MM.1S (cell line): ENCODE data around the gene PAK2.
"Not testable (repeated sequence)": the region's sequence is repeated elsewhere in the genome, so short reads cannot be mapped to it uniquely, and the experiment has no call there.

ENCODE experiments used
- DNase-seq: peaks from one replicate; pipeline ENCODE4 v3.0.0-alpha.2; 2015
- H2AFZ ChIP-seq: fragments of 300-600 bp; sonication (generic); 2 replicates; pipeline ENCODE4 v1.6.0; 2016; ENCODE audit warnings: antibody characterized with exemption, low read length
- H3F3A ChIP-seq: fragments of 300-600 bp; sonication (generic); 2 replicates; pipeline ENCODE4 v1.6.1; 2016; ENCODE audit warnings: mild to moderate bottlenecking, antibody characterized with exemption, low read length, moderate library complexity, mixed read lengths; ENCODE audit not compliant: insufficient read depth
- H3K27ac ChIP-seq: fragments of 300-600 bp; sonication (generic); 2 replicates; pipeline ENCODE4 v1.5.1; 2016; ENCODE audit warnings: mild to moderate bottlenecking, low read length
- H3K27me3 ChIP-seq: fragments of 300-600 bp; sonication (generic); replicated peaks from 2 replicates; pipeline ENCODE4 v1.6.0; 2016; ENCODE audit warnings: low read length; ENCODE audit not compliant: insufficient read depth
- H3K36me3 ChIP-seq: fragments of 300-600 bp; sonication (generic); replicated peaks from 2 replicates; pipeline ENCODE4 v1.6.1; 2016; ENCODE audit warnings: mild to moderate bottlenecking, low read length, mixed read lengths; ENCODE audit not compliant: insufficient read depth
- H3K4me1 ChIP-seq: fragments of 300-600 bp; sonication (generic); 2 replicates; pipeline ENCODE4 v1.6.1; 2016; ENCODE audit warnings: low read length, mixed read lengths
- H3K4me2 ChIP-seq: fragments of 300-600 bp; sonication (generic); 2 replicates; pipeline ENCODE4 v1.6.0; 2016; ENCODE audit warnings: low read depth, low read length
- H3K4me3 ChIP-seq: fragments of 300-600 bp; sonication (generic); 2 replicates; pipeline ENCODE4 v1.5.1; 2016; ENCODE audit warnings: low read length, mixed read lengths
- H3K79me2 ChIP-seq: fragments of 300-600 bp; sonication (generic); 2 replicates; pipeline ENCODE4 v1.6.1; 2016; ENCODE audit warnings: mixed run types, low read length, mixed read lengths
- H3K9ac ChIP-seq: fragments of 300-600 bp; sonication (generic); 2 replicates; pipeline ENCODE4 v1.6.1; 2016; ENCODE audit warnings: low read length, mixed read lengths
- H3K9me2 ChIP-seq: fragments of 300-600 bp; sonication (generic); replicated peaks from 2 replicates; pipeline ENCODE4 v1.6.1; 2016; ENCODE audit warnings: mild to moderate bottlenecking, low read length, mixed read lengths; ENCODE audit not compliant: insufficient read depth
- H3K9me3 ChIP-seq: fragments of 300-600 bp; sonication (generic); replicated peaks from 2 replicates; pipeline ENCODE4 v1.6.1; 2016; ENCODE audit warnings: mild to moderate bottlenecking, low read length, mixed read lengths; ENCODE audit not compliant: insufficient read depth
- H4K20me1 ChIP-seq: fragments of 300-600 bp; sonication (generic); 2 replicates; pipeline ENCODE4 v1.6.1; 2016; ENCODE audit warnings: mild to moderate bottlenecking, low read length, moderate library complexity, mixed read lengths; ENCODE audit not compliant: insufficient read depth
- CTCF ChIP-seq: fragments of 300-600 bp; sonication (generic); IDR thresholded peaks from 2 replicates; pipeline ENCODE4 v1.5.1; 2016; ENCODE audit warnings: antibody characterized with exemption, low read length, mixed read lengths
- EZH2 ChIP-seq: fragments of 300-600 bp; sonication (generic); optimal IDR thresholded peaks from 2 replicates; pipeline ENCODE3; 2017; ENCODE audit warnings: low read depth, mild to moderate bottlenecking, antibody characterized with exemption, low read length, mixed read lengths
- EZH2phosphoT487 ChIP-seq: fragments of 300-600 bp; sonication (generic); IDR thresholded peaks from 2 replicates; pipeline ENCODE4 v1.6.1; 2018; ENCODE audit warnings: antibody characterized with exemption, low read length

The PAK2 gene

GRCh38 chr3:196821806-196822355 is 82.2 kb downstream of the PAK2 start:
- no peak overlapping the region for H3K27ac ChIP-seq
- no peak overlapping the region for H3K9ac ChIP-seq
- no peaks in the 10 kb centered on the region for H4K20me1 ChIP-seq
- H3K36me3 ChIP-seq: peaks cover 14% of the 10 kb centered on the region
- no peak for TF ChIP-seq EZH2phosphoT487
- TF ChIP-seq EZH2: no peak
- no peak for TF ChIP-seq CTCF
- no peaks in the 10 kb centered on the region for H3K9me3 ChIP-seq
- no peak overlapping the region for H3K4me3 ChIP-seq
- H3K79me2 ChIP-seq: no peaks in the 10 kb centered on the region
- H3K4me1 ChIP-seq: no peaks in the 10 kb centered on the region
- no peaks in the 10 kb centered on the region for H3K9me2 ChIP-seq
- no peak overlapping the region for H3K4me2 ChIP-seq
- H3K27me3 ChIP-seq: no peaks in the 10 kb centered on the region
- no peaks in the 10 kb centered on the region for H3F3A ChIP-seq
- no peak overlapping the region for H2AFZ ChIP-seq
- no peak for DNase-seq

- H3K9me2 ChIP-seq, DNase-seq, H3K4me2 ChIP-seq, H3K79me2 ChIP-seq, H4K20me1 ChIP-seq, H3K9ac ChIP-seq, H3K27ac ChIP-seq, H3K4me3 ChIP-seq, H3K4me1 ChIP-seq, H2AFZ ChIP-seq, H3K36me3 ChIP-seq, H3K27me3 ChIP-seq, H3F3A ChIP-seq, H3K9me3 ChIP-seq: not testable (repeated sequence)
Measured at GRCh38 chr3:196829651-196830050, 90.0 kb downstream of the PAK2 start.

- Histone ChIP-seq H3K36me3 (no peaks in the 10 kb centered on the region), H3K9me3 (no peaks in the 10 kb centered on the region), H3K27me3 (no peaks in the 10 kb centered on the region), H3K4me3 (no peak overlapping the region), H4K20me1 (no peaks in the 10 kb centered on the region), H3K79me2 (no peaks in the 10 kb centered on the region), H2AFZ (no peak overlapping the region), H3K4me1 (no peaks in the 10 kb centered on the region), H3F3A (no peaks in the 10 kb centered on the region), H3K4me2 (no peak overlapping the region), H3K9ac (no peak overlapping the region), H3K9me2 (no peaks in the 10 kb centered on the region), H3K27ac (no peak overlapping the region)
- TF ChIP-seq EZH2phosphoT487: no peak
- TF ChIP-seq EZH2: no peak
- no peak for TF ChIP-seq CTCF
- DNase-seq: no peak
Measured at GRCh38 chr3:196835086-196835485, 95.4 kb downstream of the PAK2 start.

GRCh38 chr3:196836626-196837025 is 97.0 kb downstream of the PAK2 start:
- not testable (repeated sequence) for H4K20me1 ChIP-seq, H3K9me3 ChIP-seq, H3K27me3 ChIP-seq, H3K36me3 ChIP-seq, H3K4me3 ChIP-seq, H3K79me2 ChIP-seq, H3K9ac ChIP-seq, H3K9me2 ChIP-seq, H3K4me1 ChIP-seq, DNase-seq, H3K4me2 ChIP-seq, H2AFZ ChIP-seq, H3F3A ChIP-seq, H3K27ac ChIP-seq
